Sigmoid colon (tissue), 7 donors: ENCODE measurements around the gene SLC66A1. TPM values are rescaled to one million over a fixed set of nuclear protein-coding genes. Genes with fewer than 3 reads are reported as not detected.

ENCODE experiments used
- DNase-seq: peaks from one replicate; pipeline ENCODE4 v3.0.0-alpha.2; 2019
- H3K27ac ChIP-seq, 4 donors: fragments of 200-600 bp; sonication (generic); one replicate each; pipeline ENCODE4 v1.5.1; 2016 to 2019; ENCODE audit warnings: mild to moderate bottlenecking in 1 of 4
- H3K27me3 ChIP-seq, 3 donors: fragments of 200-600 bp; sonication (generic); one replicate each; pipeline ENCODE4 v1.5.1; 2019; ENCODE audit warnings: mild to moderate bottlenecking in 1 of 3
- H3K36me3 ChIP-seq, 4 donors: fragments of 200-600 bp; sonication (generic); one replicate each; pipeline ENCODE4 v1.5.1; 2016 to 2019
- H3K4me1 ChIP-seq, 4 donors: fragments of 200-600 bp; sonication (generic); one replicate each; pipeline ENCODE4 v1.5.1; 2017 to 2019
- H3K4me3 ChIP-seq, 4 donors: fragments of 200-600 bp; sonication (generic); one replicate each; pipeline ENCODE4 v1.5.1; 2017 to 2019; ENCODE audit warnings: mild to moderate bottlenecking in 2 of 4, moderate library complexity in 1 of 4
- H3K9me3 ChIP-seq, 4 donors: fragments of 200-600 bp in 3 of 4; sonication (generic) in 3 of 4; one replicate each; pipeline versions ENCODE4 v1.5.1 to v1.6.1; 2013 to 2019
- CTCF ChIP-seq, 4 experiments: fragments of 450-650 bp in 3 of 4; fragments of 200-600 bp in 1 of 4; IDR thresholded peaks; one replicate each; pipeline ENCODE4 v1.5.1; 2016 to 2019; ENCODE audit warnings: antibody characterized with exemption in 4 of 4, mild to moderate bottlenecking in 3 of 4, moderate library complexity in 2 of 4
- EP300 ChIP-seq, 4 donors: sonication (generic); formaldehyde crosslinking; IDR thresholded peaks; one replicate each; pipeline ENCODE4 v1.6.1; 2017; ENCODE audit warnings: antibody characterized with exemption in 4 of 4
- POLR2A ChIP-seq, 2 donors: fragments of 450-650 bp; IDR thresholded peaks; one replicate each; pipeline ENCODE4 v1.6.1; 2016; ENCODE audit warnings: antibody characterized with exemption in 2 of 2, mild to moderate bottlenecking in 2 of 2, moderate library complexity in 2 of 2
- POLR2AphosphoS5 ChIP-seq, 4 donors: sonication (generic); formaldehyde crosslinking; IDR thresholded peaks; one replicate each; pipeline ENCODE4 v1.6.1; 2017; ENCODE audit warnings: antibody characterized with exemption in 4 of 4
- WGBS, 2 donors: extraction: QIAGEN DNeasy Blood & Tissue Kit; methylation state at CpG; one replicate each; pipeline ENCODE4 v1.1.7; 2013; 5-methylcytosine and 5-hydroxymethylcytosine counted together
- intact Hi-C: fragments of 100-400 bp; cut with DNase I; formaldehyde crosslinking; loops from one replicate; pipeline ENCODE4 v1.15.1; 2023
- polyA plus RNA-seq, 3 donors: library from polyadenylated mRNA; stranded (reverse); fragments of 200-250 nt; gene quantifications; one replicate each; pipeline ENCODE4 v1.2.3, GENCODE V29; 2013
- total RNA-seq, 4 donors: library from RNA; depleted of rRNA; stranded (reverse); fragments of >200 nt; gene quantifications; one replicate each; pipeline ENCODE4 v1.1.0, GENCODE V29; 2016
- donor health status: healthy with polysubstance abuse.
- donor health status: Bipolar disorder and iron deficiency.
- donor health status: healthy.

SLC66A1 gene
- total and polyA plus RNA-seq, 7 donors = 5.1 to 16.0 (median 8.1) TPM

- WGBS, 2 donors = 94 to 99% methylated on average over 3 of the region's 3 CpGs
- Histone ChIP-seq H3K9me3 (no peaks in the 10 kb centered on the region), H3K27ac (no peak overlapping the region), H3K27me3 (no peaks in the 10 kb centered on the region), H3K36me3 (peaks cover 5 to 53% (median 34%) of the 10 kb centered on the region in 4 donors), H3K4me3 (no peak overlapping the region), H3K4me1 (peaks cover 0 to under 1% (median 0%) of the 10 kb centered on the region in 4 donors)
- no peak for DNase-seq
- TF ChIP-seq POLR2AphosphoS5 (IDR thresholded peaks at IDR 0.05) (no peak), POLR2A (IDR thresholded peaks at IDR 0.05) (no peak)
- intact Hi-C loops = no loop called here
These were observed 8.9 kb downstream of the SLC66A1 start for GRCh38 chr1:19321071-19321470.

GRCh38 chr1:19322481-19322880, 10.4 kb downstream of the SLC66A1 start:
- no peak overlapping the region for H3K4me3 ChIP-seq
- TF ChIP-seq POLR2AphosphoS5 (IDR thresholded peaks at IDR 0.05) (no peak), EP300 (IDR thresholded peaks at IDR 0.05) (no peak), CTCF (IDR thresholded peaks at IDR 0.05) (no peak), POLR2A (IDR thresholded peaks at IDR 0.05) (no peak)
- H3K36me3 ChIP-seq = peaks cover 8 to 67% (median 45%) of the 10 kb centered on the region in 4 donors
- 80 to 91% methylated on average over 10 of the region's 10 CpGs for WGBS, 2 donors
- no peak for DNase-seq
- H3K27me3 ChIP-seq = no peaks in the 10 kb centered on the region
- H3K27ac ChIP-seq = no peak overlapping the region
- H3K9me3 ChIP-seq = no peaks in the 10 kb centered on the region
- H3K4me1 ChIP-seq = no peaks in the 10 kb centered on the region
- intact Hi-C loops = no loop called here

- DNase-seq = no peak
- 90 to 95% methylated on average over 23 of the region's 23 CpGs for WGBS, 2 donors
- no peaks in the 10 kb centered on the region for H3K9me3 ChIP-seq
- H3K4me1 ChIP-seq = no peaks in the 10 kb centered on the region
- no peak overlapping the region for H3K27ac ChIP-seq
- intact Hi-C loops = no loop called here
- TF ChIP-seq POLR2AphosphoS5 (IDR thresholded peaks at IDR 0.05) (no peak), POLR2A (IDR thresholded peaks at IDR 0.05) (no peak), EP300 (IDR thresholded peaks at IDR 0.05) (no peak), CTCF (IDR thresholded peaks at IDR 0.05) (no peak)
- no peak overlapping the region for H3K4me3 ChIP-seq
- H3K27me3 ChIP-seq = no peaks in the 10 kb centered on the region
- peaks cover 21 to 67% (median 44%) of the 10 kb centered on the region in 4 donors for H3K36me3 ChIP-seq
These were observed 12.0 kb downstream of the SLC66A1 start for GRCh38 chr1:19323987-19324664.

- Histone ChIP-seq H3K4me3 (no peak overlapping the region), H3K9me3 (no peaks in the 10 kb centered on the region), H3K27me3 (no peaks in the 10 kb centered on the region), H3K36me3 (peaks cover 21 to 70% (median 44%) of the 10 kb centered on the region in 4 donors), H3K4me1 (no peaks in the 10 kb centered on the region), H3K27ac (no peak overlapping the region)
- DNase-seq = no peak
- WGBS, 2 donors = 97 to 98% methylated on average over 9 of the region's 9 CpGs
- TF ChIP-seq POLR2A (IDR thresholded peaks at IDR 0.05) (no peak), CTCF (IDR thresholded peaks at IDR 0.05) (no peak), POLR2AphosphoS5 (IDR thresholded peaks at IDR 0.05) (no peak), EP300 (IDR thresholded peaks at IDR 0.05) (no peak)
- intact Hi-C loops = no loop called here
These were observed 12.5 kb downstream of the SLC66A1 start for GRCh38 chr1:19324665-19324990.

- WGBS, 2 donors = 85 to 90% methylated on average over 19 of the region's 19 CpGs
- TF ChIP-seq POLR2A (IDR thresholded peaks at IDR 0.05) (no peak), CTCF (IDR thresholded peaks at IDR 0.05) (no peak), EP300 (IDR thresholded peaks at IDR 0.05) (no peak), POLR2AphosphoS5 (IDR thresholded peaks at IDR 0.05) (no peak)
- no peaks in the 10 kb centered on the region for H3K27me3 ChIP-seq
- no peak overlapping the region for H3K4me3 ChIP-seq
- no peaks in the 10 kb centered on the region for H3K9me3 ChIP-seq
- no peak overlapping the region for H3K27ac ChIP-seq
- no peaks in the 10 kb centered on the region for H3K4me1 ChIP-seq
- intact Hi-C loops = no loop called here
- DNase-seq = no peak
- peaks cover 21 to 77% (median 44%) of the 10 kb centered on the region in 4 donors for H3K36me3 ChIP-seq
These were observed 13.3 kb downstream of the SLC66A1 start for GRCh38 chr1:19325368-19325957.
